Muscle of back (tissue), 13 donors: Measurements from ENCODE around the gene APOO. TPM values are rescaled to one million over a fixed set of nuclear protein-coding genes. Genes with fewer than 3 reads are reported as not detected.

Experiments
- DNase-seq, 3 donors: peaks; one replicate each; pipeline versions ENCODE4 v3.0.0 to v3.0.0-alpha.2; 2013
- long read RNA-seq, 9 donors: transcript quantifications; one replicate each; lab custom pipeline, GENCODE V29; 2026
- polyA plus RNA-seq, 10 donors: library from polyadenylated mRNA; unstranded; fragments of 120-200 nt; gene quantifications; one replicate each; pipeline ENCODE4 v1.2.1, GENCODE V29; 2013; ENCODE audit not compliant: insufficient read length in 10 of 10

Gene APOO
- polyA plus RNA-seq = 10 to 100 TPM; 16.3 to 21.3 (median 18.3) TPM
- long read RNA-seq, donor 1 = 0 reads
- long read RNA-seq, donor 2, partial matches to known transcripts = 0 of 2 reads
- long read RNA-seq, donor 2, other reads (novel, unspliced or antisense) = 0 of 2 reads
- long read RNA-seq, donor 3 = 0 reads
- long read RNA-seq, donor 4, transcript APOO-201 (9 exons, 1,118 nt) = major isoform, 5 of 5 reads
- long read RNA-seq, donor 4, partial matches to known transcripts = 0 of 5 reads
- long read RNA-seq, donor 4, other reads (novel, unspliced or antisense) = 0 of 5 reads
- long read RNA-seq, donor 5, partial matches to known transcripts = 0 of 3 reads
- long read RNA-seq, donor 5, other reads (novel, unspliced or antisense) = 0 of 3 reads
- long read RNA-seq, donor 6, transcript APOO-201 (9 exons, 1,118 nt) = major isoform, 6 of 6 reads
- long read RNA-seq, donor 6, partial matches to known transcripts = 0 of 6 reads
- long read RNA-seq, donor 6, other reads (novel, unspliced or antisense) = 0 of 6 reads
- long read RNA-seq, donor 7, partial matches to known transcripts = 0 of 5 reads
- long read RNA-seq, donor 7, other reads (novel, unspliced or antisense) = 0 of 5 reads
- long read RNA-seq, donor 8, partial matches to known transcripts = 0 of 3 reads
- long read RNA-seq, donor 8, other reads (novel, unspliced or antisense) = 0 of 3 reads
- long read RNA-seq, donor 9 = 0 reads

- peak; percentile 88 to 96 (median 94) for DNase-seq
Observed at GRCh38 chrX:23907498-23908218, at the start of gene APOO, which contains the start of gene CXorf58. Gene APOO, minus strand, starts transcription at chrX:23907938. Its CDS starts 236 bp downstream, at chrX:23907702. Gene CXorf58, plus strand, starts transcription at chrX:23908006. Its CDS starts 2,297 bp downstream, at chrX:23910303.

GRCh38 chrX:23954396-23954795 lies 46.7 kb upstream of the APOO start:
- DNase-seq = no peak

GRCh38 chrX:23953908-23954269 lies 46.2 kb upstream of the APOO start:
- no peak for DNase-seq

GRCh38 chrX:23952984-23953907 lies 45.5 kb upstream of the APOO start:
- no peak for DNase-seq

GRCh38 chrX:23952391-23952790 lies 44.7 kb upstream of the APOO start:
- no peak for DNase-seq

GRCh38 chrX:23945206-23945605 lies 37.5 kb upstream of the APOO start:
- DNase-seq = no peak

- DNase-seq = no peak
Observed at GRCh38 chrX:23944234-23944633, 36.5 kb upstream of the APOO start.

GRCh38 chrX:23939203-23939602 lies 31.5 kb upstream of the APOO start:
- DNase-seq = no peak

- peak in 1 of 3 donors; percentile 18 for DNase-seq
Observed at GRCh38 chrX:23938690-23939089, 31.0 kb upstream of the APOO start.

- DNase-seq = no peak
Observed at GRCh38 chrX:23937100-23937499, 29.4 kb upstream of the APOO start.

GRCh38 chrX:23936180-23936579 lies 28.4 kb upstream of the APOO start:
- no peak for DNase-seq

GRCh38 chrX:23935106-23935505 lies 27.4 kb upstream of the APOO start:
- peak in 1 of 3 donors; percentile 56 for DNase-seq

- peak in 2 of 3 donors; percentile 15 to 32 for DNase-seq
Observed at GRCh38 chrX:23932046-23932445, 24.3 kb upstream of the APOO start.

- no peak for DNase-seq
Observed at GRCh38 chrX:23930894-23931604, 23.3 kb upstream of the APOO start.

- no peak for DNase-seq
Observed at GRCh38 chrX:23926015-23926414, 18.3 kb upstream of the APOO start.

- DNase-seq = no peak
Observed at GRCh38 chrX:23919706-23920320, 12.1 kb upstream of the APOO start.

GRCh38 chrX:23919148-23919547 lies 11.4 kb upstream of the APOO start:
- no peak for DNase-seq

- DNase-seq = no peak
Observed at GRCh38 chrX:23911126-23911835, 3.5 kb upstream of the APOO start.
